ENCODE measurements around the gene KIF20B.

DNA sequence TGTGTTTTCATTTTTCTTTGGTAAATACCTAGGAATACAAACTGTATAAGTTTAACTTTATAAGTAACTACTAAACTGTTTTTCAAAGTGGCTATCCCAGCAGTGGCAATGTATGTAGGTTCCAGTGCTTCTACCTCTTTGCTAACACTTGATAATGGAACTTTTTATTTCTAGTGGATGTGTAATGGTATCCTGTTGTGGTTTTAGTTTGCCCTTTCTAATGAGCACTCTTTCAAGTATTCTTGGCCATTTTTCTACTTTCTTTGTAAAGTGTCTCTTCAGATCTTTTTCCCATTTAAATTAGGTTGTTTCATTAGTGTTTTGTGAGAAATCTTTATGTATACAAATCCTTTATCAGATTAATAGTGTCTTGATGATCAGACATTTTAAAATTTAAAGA lies 4.6 kb downstream of the KIF20B start:
- TF ChIP-seq, protein P1, sequence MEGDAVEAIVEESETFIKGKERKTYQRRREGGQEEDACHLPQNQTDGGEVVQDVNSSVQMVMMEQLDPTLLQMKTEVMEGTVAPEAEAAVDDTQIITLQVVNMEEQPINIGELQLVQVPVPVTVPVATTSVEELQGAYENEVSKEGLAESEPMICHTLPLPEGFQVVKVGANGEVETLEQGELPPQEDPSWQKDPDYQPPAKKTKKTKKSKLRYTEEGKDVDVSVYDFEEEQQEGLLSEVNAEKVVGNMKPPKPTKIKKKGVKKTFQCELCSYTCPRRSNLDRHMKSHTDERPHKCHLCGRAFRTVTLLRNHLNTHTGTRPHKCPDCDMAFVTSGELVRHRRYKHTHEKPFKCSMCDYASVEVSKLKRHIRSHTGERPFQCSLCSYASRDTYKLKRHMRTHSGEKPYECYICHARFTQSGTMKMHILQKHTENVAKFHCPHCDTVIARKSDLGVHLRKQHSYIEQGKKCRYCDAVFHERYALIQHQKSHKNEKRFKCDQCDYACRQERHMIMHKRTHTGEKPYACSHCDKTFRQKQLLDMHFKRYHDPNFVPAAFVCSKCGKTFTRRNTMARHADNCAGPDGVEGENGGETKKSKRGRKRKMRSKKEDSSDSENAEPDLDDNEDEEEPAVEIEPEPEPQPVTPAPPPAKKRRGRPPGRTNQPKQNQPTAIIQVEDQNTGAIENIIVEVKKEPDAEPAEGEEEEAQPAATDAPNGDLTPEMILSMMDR (IDR thresholded peaks at IDR 0.05 in 8 of 11, conservative IDR thresholded peaks at IDR 0.05 in 3 of 11), result no peak
- TF ChIP-seq POLR2A (IDR thresholded peaks at IDR 0.05), result no peak

All from spleen (tissue), 7 donors.